Left lobe of liver (tissue), 2 donors: Measurements from ENCODE around the gene C6orf52. TPM values are rescaled to one million over a fixed set of nuclear protein-coding genes. Genes with fewer than 3 reads are reported as not detected.
"Not testable (repeated sequence)": the region's sequence is repeated elsewhere in the genome, so short reads cannot be mapped to it uniquely, and the experiment has no call there.

Source experiments
- ATAC-seq: fragments of 200-7000 bp; cut with Tn5 transposase; one replicate; pipeline ENCODE4 v1.9.1; 2020; ENCODE audit warnings: mild to moderate bottlenecking, moderate library complexity
- DNase-seq: peaks from one replicate; pipeline ENCODE4 v3.0.0-alpha.2; 2020; ENCODE audit warnings: low spot score
- total RNA-seq: library from RNA; stranded (reverse); gene quantifications from one replicate; pipeline ENCODE4 v1.2.1, GENCODE V29; 2021
- donor health status: DM: no; HTN: no; CAD: no; lungs with moderate emphysema.
- donor health status: DM: no; HTN: yes; CAD: no.

C6orf52 gene
- total RNA-seq: 2.2 TPM

- peak; percentile 93 for DNase-seq
- ATAC-seq: peak; percentile 99
Measured at GRCh38 chr6:10694302-10695085, at the start of gene C6orf52, which contains the start of gene PAK1IP1. TSS of gene C6orf52 (minus strand) at chr6:10694616. CDS start at chr6:10687550, 7,066 bp downstream. TSS of gene PAK1IP1 (plus strand) at chr6:10694972. CDS start at chr6:10694986, 14 bp downstream.

- ATAC-seq (no peak), DNase-seq (no peak)
Measured at GRCh38 chr6:10743515-10743914, 49.1 kb upstream of the C6orf52 start.

GRCh38 chr6:10742251-10742650, 47.8 kb upstream of the C6orf52 start:
- DNase-seq (no peak), ATAC-seq (no peak)

GRCh38 chr6:10741643-10742042, 47.2 kb upstream of the C6orf52 start:
- ATAC-seq, DNase-seq: not testable (repeated sequence)

GRCh38 chr6:10740061-10740460, 45.6 kb upstream of the C6orf52 start:
- ATAC-seq (no peak), DNase-seq (no peak)

GRCh38 chr6:10736731-10737130, 42.3 kb upstream of the C6orf52 start:
- ATAC-seq (no peak), DNase-seq (no peak)

GRCh38 chr6:10733863-10734262, 39.4 kb upstream of the C6orf52 start:
- ATAC-seq (no peak), DNase-seq (no peak)

- DNase-seq (peak; percentile 3), ATAC-seq (no peak)
Measured at GRCh38 chr6:10733151-10733715, 38.8 kb upstream of the C6orf52 start.

- ATAC-seq: no peak
Measured at GRCh38 chr6:10730254-10730653, 35.8 kb upstream of the C6orf52 start.

GRCh38 chr6:10725716-10726115, 31.3 kb upstream of the C6orf52 start:
- DNase-seq (peak; percentile 21), ATAC-seq (no peak)

More at GRCh38 chr6:10730254-10730653, 35.8 kb upstream of the C6orf52 start:
- DNase-seq: no peak

- peak; percentile 27 for DNase-seq
- no peak for ATAC-seq
Measured at GRCh38 chr6:10725044-10725443, 30.6 kb upstream of the C6orf52 start.

GRCh38 chr6:10723567-10723881, 29.1 kb upstream of the C6orf52 start:
- DNase-seq (peak; percentile 31), ATAC-seq (no peak)

GRCh38 chr6:10722820-10723566, 28.6 kb upstream of the C6orf52 start, which contains the start of gene TMEM14C:
TSS of gene TMEM14C (plus strand) at chr6:10723070. CDS start at chr6:10724614, 1,544 bp downstream.
- DNase-seq: peak; percentile 100
- ATAC-seq: peak; percentile 98

GRCh38 chr6:10722570-10722819, 28.1 kb upstream of the C6orf52 start:
- no peak for ATAC-seq
- no peak for DNase-seq

GRCh38 chr6:10721850-10722569, 27.6 kb upstream of the C6orf52 start:
- peak; percentile 23 for DNase-seq
- no peak for ATAC-seq

GRCh38 chr6:10720960-10721849, 26.8 kb upstream of the C6orf52 start:
- not testable (repeated sequence) for DNase-seq, ATAC-seq

GRCh38 chr6:10720265-10720959, 26.0 kb upstream of the C6orf52 start:
- peak; percentile 52 for DNase-seq
- no peak for ATAC-seq

- peak; percentile 43 for DNase-seq
- no peak for ATAC-seq
Measured at GRCh38 chr6:10719964-10720264, 25.5 kb upstream of the C6orf52 start.

- DNase-seq (peak; percentile 19), ATAC-seq (no peak)
Measured at GRCh38 chr6:10719296-10719963, 25.0 kb upstream of the C6orf52 start.
